Measurements from ENCODE around the gene EEF1A1. TPM values are rescaled to one million over a fixed set of nuclear protein-coding genes. Genes with fewer than 3 reads are reported as not detected.

Gene EEF1A1
- total and polyA plus RNA-seq, 12 donors, result 988 to 3,224 (median 1,571) TPM

- no peak for TF ChIP-seq CTCF (IDR thresholded peaks at IDR 0.05)
- intact Hi-C loops (cut with DNase I), result no loop called here
- WGBS, 2 donors, result 94% methylated on average over 10 of the region's 10 CpGs
- Histone ChIP-seq H3K27me3 (no peaks in the 10 kb centered on the region), H3K9me3 (no peaks in the 10 kb centered on the region), H3K27ac (no peak overlapping the region), H3K4me3 (no peak overlapping the region), H3K36me3 (no peaks in the 10 kb centered on the region), H3K4me1 (no peaks in the 10 kb centered on the region)
- no peak for ATAC-seq
- DNase-seq, result no peak
These were observed 17.4 kb upstream of the EEF1A1 start for GRCh38 chr6:73538116-73538779.

- no peak for DNase-seq
- no peak overlapping the region for H3K27ac ChIP-seq
- no peak for ATAC-seq
- TF ChIP-seq CTCF (IDR thresholded peaks at IDR 0.05), result no peak
- WGBS, 2 donors, result 80 to 88% methylated on average over 3 of the region's 3 CpGs
- no peaks in the 10 kb centered on the region for H3K36me3 ChIP-seq
- H3K9me3 ChIP-seq, result no peaks in the 10 kb centered on the region
- H3K4me3 ChIP-seq, result no peak overlapping the region
- no peaks in the 10 kb centered on the region for H3K4me1 ChIP-seq
- intact Hi-C loops (cut with DNase I), result no loop called here
- peaks cover 0 to 2% (median 0%) of the 10 kb centered on the region in 7 donors for H3K27me3 ChIP-seq
These were observed 16.8 kb upstream of the EEF1A1 start for GRCh38 chr6:73537677-73538076.

GRCh38 chr6:73534628-73535027, 13.8 kb upstream of the EEF1A1 start:
- H3K27me3 ChIP-seq, result peaks cover 0 to 7% (median 0%) of the 10 kb centered on the region in 7 donors
- no peak overlapping the region for H3K27ac ChIP-seq
- no peaks in the 10 kb centered on the region for H3K9me3 ChIP-seq
- ATAC-seq (no peak), DNase-seq (no peak)
- H3K4me1 ChIP-seq, result no peaks in the 10 kb centered on the region
- intact Hi-C loops (cut with DNase I), result no loop called here
- 78% methylated on average over 2 of the region's 2 CpGs for WGBS, 2 donors
- H3K36me3 ChIP-seq, result no peaks in the 10 kb centered on the region
- no peak for TF ChIP-seq CTCF (IDR thresholded peaks at IDR 0.05)
- H3K4me3 ChIP-seq, result no peak overlapping the region

- Histone ChIP-seq H3K9me3 (no peaks in the 10 kb centered on the region), H3K27me3 (peaks cover 0 to 17% (median 0%) of the 10 kb centered on the region in 7 donors), H3K27ac (no peak overlapping the region), H3K4me3 (no peak overlapping the region), H3K4me1 (no peaks in the 10 kb centered on the region), H3K36me3 (no peaks in the 10 kb centered on the region)
- WGBS, 2 donors, result 92 to 94% methylated on average over 3 of the region's 3 CpGs
- intact Hi-C loops (cut with DNase I), result no loop called here
- DNase-seq (no peak), ATAC-seq (no peak)
- no peak for TF ChIP-seq CTCF (IDR thresholded peaks at IDR 0.05)
These were observed 11.5 kb upstream of the EEF1A1 start for GRCh38 chr6:73532293-73532692.

All from heart right ventricle (tissue), 16 donors.